ENCODE results near the gene CAMK4. TPM values are rescaled to one million over a fixed set of nuclear protein-coding genes. Genes with fewer than 3 reads are reported as not detected.

Gene CAMK4
- total and polyA plus RNA-seq, 8 donors: 0.45 to 25.1 (median 3.8) TPM

DNA sequence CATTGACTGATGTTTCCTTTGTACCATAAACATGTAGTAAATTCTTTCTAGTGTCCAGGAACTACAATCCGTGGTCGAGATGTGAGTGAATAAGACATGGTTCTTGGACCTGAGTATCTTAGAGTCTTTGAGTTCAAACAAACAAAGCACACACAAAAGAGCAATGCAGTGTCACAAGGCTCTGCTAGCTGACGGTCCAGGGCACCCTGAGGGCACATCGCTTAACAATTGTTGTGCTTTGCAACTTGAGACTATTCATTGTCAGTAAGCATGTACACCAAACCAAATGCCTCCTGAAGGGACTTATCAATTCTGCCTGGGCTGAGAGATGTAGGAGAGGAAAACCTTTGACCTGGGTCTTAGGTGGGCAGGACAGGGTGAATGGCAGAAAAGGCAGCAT, 84.8 kb downstream of the CAMK4 start:
- no peak for TF ChIP-seq EP300 (IDR thresholded peaks at IDR 0.05)
- TF ChIP-seq, protein P1, sequence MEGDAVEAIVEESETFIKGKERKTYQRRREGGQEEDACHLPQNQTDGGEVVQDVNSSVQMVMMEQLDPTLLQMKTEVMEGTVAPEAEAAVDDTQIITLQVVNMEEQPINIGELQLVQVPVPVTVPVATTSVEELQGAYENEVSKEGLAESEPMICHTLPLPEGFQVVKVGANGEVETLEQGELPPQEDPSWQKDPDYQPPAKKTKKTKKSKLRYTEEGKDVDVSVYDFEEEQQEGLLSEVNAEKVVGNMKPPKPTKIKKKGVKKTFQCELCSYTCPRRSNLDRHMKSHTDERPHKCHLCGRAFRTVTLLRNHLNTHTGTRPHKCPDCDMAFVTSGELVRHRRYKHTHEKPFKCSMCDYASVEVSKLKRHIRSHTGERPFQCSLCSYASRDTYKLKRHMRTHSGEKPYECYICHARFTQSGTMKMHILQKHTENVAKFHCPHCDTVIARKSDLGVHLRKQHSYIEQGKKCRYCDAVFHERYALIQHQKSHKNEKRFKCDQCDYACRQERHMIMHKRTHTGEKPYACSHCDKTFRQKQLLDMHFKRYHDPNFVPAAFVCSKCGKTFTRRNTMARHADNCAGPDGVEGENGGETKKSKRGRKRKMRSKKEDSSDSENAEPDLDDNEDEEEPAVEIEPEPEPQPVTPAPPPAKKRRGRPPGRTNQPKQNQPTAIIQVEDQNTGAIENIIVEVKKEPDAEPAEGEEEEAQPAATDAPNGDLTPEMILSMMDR (IDR thresholded peaks at IDR 0.05): no peak
- TF ChIP-seq POLR2AphosphoS5 (IDR thresholded peaks at IDR 0.05): no peak
- TF ChIP-seq POLR2A (IDR thresholded peaks at IDR 0.05): no peak
- H3K36me3 ChIP-seq: no peaks in the 10 kb centered on the region
- H3K9me3 ChIP-seq: no peaks in the 10 kb centered on the region
- no peaks in the 10 kb centered on the region for H3K4me1 ChIP-seq
- no peaks in the 10 kb centered on the region for H3K27me3 ChIP-seq
- no peak overlapping the region for H3K4me3 ChIP-seq
- H3K27ac ChIP-seq: no peak overlapping the region
- intact Hi-C loops (cut with DNase I; ENCODE audit: low total_unique reads): no loop called here
- WGBS, 5 donors: 30 to 49% (median 39%) methylated on average over 4 of the region's 4 CpGs
- DNase-seq: no peak

DNA sequence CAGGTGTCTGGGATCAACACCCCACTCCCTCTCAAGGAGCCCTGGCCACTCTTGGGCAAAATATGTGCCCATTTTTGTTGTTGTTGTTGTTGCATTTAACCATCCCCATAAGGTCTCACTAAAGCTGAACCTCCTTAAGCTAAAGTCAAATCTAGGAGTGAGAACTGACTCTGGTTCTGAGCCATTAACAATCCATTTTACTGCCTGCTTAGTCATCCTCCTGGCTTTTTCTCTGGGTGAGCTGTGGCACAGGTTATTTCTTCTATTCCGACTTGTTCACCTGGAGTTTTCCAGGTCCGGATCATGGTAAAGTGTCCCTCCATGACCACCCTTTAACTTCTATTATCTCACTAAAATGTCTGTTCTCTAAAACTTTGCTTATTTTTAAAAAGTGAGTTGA, 85.2 kb downstream of the CAMK4 start:
- Histone ChIP-seq H3K27ac (no peak overlapping the region), H3K36me3 (no peaks in the 10 kb centered on the region), H3K27me3 (no peaks in the 10 kb centered on the region), H3K4me1 (no peaks in the 10 kb centered on the region), H3K9me3 (no peaks in the 10 kb centered on the region), H3K4me3 (no peak overlapping the region)
- 89 to 92% (median 91%) methylated on average over 2 of the region's 2 CpGs for WGBS, 5 donors
- TF ChIP-seq, protein P1 (IDR thresholded peaks at IDR 0.05): no peak
- TF ChIP-seq POLR2AphosphoS5 (IDR thresholded peaks at IDR 0.05): no peak
- no peak for TF ChIP-seq EP300 (IDR thresholded peaks at IDR 0.05)
- no peak for TF ChIP-seq POLR2A (IDR thresholded peaks at IDR 0.05)
- intact Hi-C loops (cut with DNase I; ENCODE audit: low total_unique reads): no loop called here
- DNase-seq: no peak

DNA sequence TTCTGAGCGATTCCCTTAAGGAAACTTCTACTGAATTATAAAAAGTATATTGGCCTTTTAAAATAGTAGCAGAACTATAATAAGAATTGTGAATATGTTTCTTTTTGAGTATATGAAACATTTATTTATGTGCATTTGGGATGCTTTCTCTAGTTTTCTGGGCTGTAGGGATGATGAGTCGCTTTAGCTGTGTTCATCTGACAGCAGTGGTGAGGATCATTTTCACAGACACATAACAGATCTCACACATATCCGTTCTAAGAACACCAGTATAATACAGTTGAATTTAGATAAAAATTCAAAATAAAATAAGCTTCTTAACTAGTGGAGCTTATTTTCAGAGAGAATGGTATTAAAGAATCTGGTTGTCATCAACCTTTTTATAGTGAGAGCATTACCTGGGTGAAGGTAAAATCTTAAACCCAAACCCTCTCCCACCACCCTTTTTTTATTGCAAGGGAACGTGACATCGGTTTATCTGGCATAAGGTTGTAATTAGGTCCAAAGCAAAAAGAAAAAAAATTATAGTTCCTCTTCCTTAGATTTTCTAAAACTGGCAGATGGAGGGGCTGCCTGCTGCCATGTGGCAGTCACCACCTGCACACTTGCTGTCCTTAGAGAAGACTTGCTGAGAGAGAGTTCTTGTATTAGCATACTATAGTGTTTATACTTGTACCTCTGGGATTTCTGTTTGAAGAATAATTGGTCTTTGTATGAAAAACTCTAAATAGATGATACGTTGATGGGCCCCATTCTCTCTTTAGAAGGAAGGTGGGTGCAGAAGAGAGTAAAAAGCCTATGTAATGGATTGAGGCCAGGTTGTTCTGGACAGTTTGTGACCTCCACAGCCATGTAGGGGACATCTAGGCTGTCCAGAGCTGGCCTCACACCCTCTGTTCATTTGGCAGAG, 86.8 kb downstream of the CAMK4 start:
- H3K4me1 ChIP-seq: no peaks in the 10 kb centered on the region
- H3K36me3 ChIP-seq: no peaks in the 10 kb centered on the region
- intact Hi-C loops (cut with DNase I; ENCODE audit: low total_unique reads): no loop called here
- H3K9me3 ChIP-seq: no peaks in the 10 kb centered on the region
- no peak overlapping the region for H3K27ac ChIP-seq
- TF ChIP-seq POLR2A (IDR thresholded peaks at IDR 0.05): no peak
- no peak for TF ChIP-seq EP300 (IDR thresholded peaks at IDR 0.05)
- TF ChIP-seq POLR2AphosphoS5 (IDR thresholded peaks at IDR 0.05): no peak
- TF ChIP-seq, protein P1 (IDR thresholded peaks at IDR 0.05): no peak
- 78 to 87% (median 86%) methylated on average over 6 of the region's 6 CpGs for WGBS, 5 donors
- H3K4me3 ChIP-seq: no peak overlapping the region
- H3K27me3 ChIP-seq: no peaks in the 10 kb centered on the region
- no peak for DNase-seq

DNA sequence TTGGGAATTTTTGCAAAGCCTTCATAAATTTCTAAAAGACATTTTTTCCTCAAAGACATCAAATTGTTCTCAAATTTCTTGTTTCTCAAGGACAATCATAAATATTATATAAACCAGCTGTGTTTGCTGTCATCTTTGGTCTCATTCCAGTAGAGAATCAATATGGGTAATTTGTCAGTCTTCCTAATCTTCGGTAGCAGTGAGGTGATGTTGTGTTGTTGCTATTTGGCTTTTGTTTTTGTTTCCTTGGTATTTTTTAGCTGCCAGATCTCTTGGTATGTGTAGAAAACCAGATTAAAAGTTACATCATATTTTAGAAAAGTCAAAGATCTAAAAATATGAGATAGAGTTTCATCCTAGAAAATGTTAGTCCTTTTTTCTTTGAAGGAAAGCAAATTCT, 87.5 kb downstream of the CAMK4 start:
- TF ChIP-seq POLR2A (IDR thresholded peaks at IDR 0.05) (no peak), POLR2AphosphoS5 (IDR thresholded peaks at IDR 0.05) (no peak), EP300 (IDR thresholded peaks at IDR 0.05) (no peak)
- TF ChIP-seq, protein P1 (IDR thresholded peaks at IDR 0.05): no peak
- H3K27me3 ChIP-seq: no peaks in the 10 kb centered on the region
- intact Hi-C loops (cut with DNase I; ENCODE audit: low total_unique reads): no loop called here

More for the DNA sequence above, 87.5 kb downstream of the CAMK4 start:
- no peak for DNase-seq
- Histone ChIP-seq H3K4me3 (no peak overlapping the region), H3K27ac (no peak overlapping the region), H3K36me3 (no peaks in the 10 kb centered on the region), H3K9me3 (no peaks in the 10 kb centered on the region), H3K4me1 (no peaks in the 10 kb centered on the region)
- WGBS, 5 donors: 57 to 64% (median 61%) methylated on average over 1 of the region's 1 CpG
